Small intestine (tissue), 7 donors: Measurements from ENCODE around the gene LIPC. TPM values are rescaled to one million over a fixed set of nuclear protein-coding genes. Genes with fewer than 3 reads are reported as not detected.

Experiments used
- DNase-seq, 2 donors: peaks; one replicate each; pipeline versions ENCODE4 v3.0.0 to v3.0.0-alpha.2; 2013
- FAIRE-seq: peaks from 2 replicates; lab custom pipeline; 2012; peaks lifted over from hg19 to GRCh38; lab: Jason Lieb, UNC
- H3K27ac ChIP-seq, 3 donors: one replicate each; pipeline ENCODE4 v1.5.1; 2013; ENCODE audit warnings: low read length in 2 of 3, mild to moderate bottlenecking in 2 of 3, control low read depth in 1 of 3, inconsistent platforms in 1 of 3, low read depth in 1 of 3, moderate library complexity in 1 of 3
- H3K27me3 ChIP-seq, 3 donors: one replicate each; pipeline ENCODE4 v1.6.1; 2013; ENCODE audit warnings: low read length in 3 of 3, inconsistent platforms in 1 of 3; ENCODE audit not compliant: control insufficient read depth in 3 of 3, insufficient read depth in 3 of 3
- H3K36me3 ChIP-seq, 3 donors: one replicate each; pipeline ENCODE4 v1.6.1; 2013; ENCODE audit warnings: low read length in 3 of 3, inconsistent platforms in 1 of 3, low read depth in 1 of 3, mild to moderate bottlenecking in 1 of 3, moderate library complexity in 1 of 3; ENCODE audit not compliant: control insufficient read depth in 3 of 3, insufficient read depth in 2 of 3
- H3K4me1 ChIP-seq, 3 donors: one replicate each; pipeline ENCODE4 v1.6.1; 2013; ENCODE audit warnings: low read length in 2 of 3, inconsistent platforms in 1 of 3, low read depth in 1 of 3, mild to moderate bottlenecking in 1 of 3, moderate library complexity in 1 of 3; ENCODE audit not compliant: control insufficient read depth in 3 of 3, insufficient read depth in 2 of 3
- H3K4me3 ChIP-seq, 3 donors: one replicate each; pipeline ENCODE4 v1.5.1; 2013; ENCODE audit warnings: low read length in 3 of 3, control low read depth in 1 of 3, inconsistent platforms in 1 of 3, low read depth in 1 of 3, mild to moderate bottlenecking in 1 of 3, moderate library complexity in 1 of 3
- H3K9me3 ChIP-seq, 2 donors: one replicate each; pipeline ENCODE4 v1.6.1; 2013; ENCODE audit warnings: low read depth in 1 of 2, low read length in 1 of 2; ENCODE audit not compliant: control insufficient read depth in 2 of 2, insufficient read depth in 1 of 2
- WGBS, 3 donors: extraction: QIAGEN DNeasy Blood & Tissue Kit; methylation state at CpG; one replicate each; pipeline ENCODE4 v1.1.7; 2013; 5-methylcytosine and 5-hydroxymethylcytosine counted together
- polyA plus RNA-seq, 4 donors: library from polyadenylated mRNA; stranded (reverse) in 3 of 4; unstranded in 1 of 4; fragments of 200-250 nt in 3 of 4; fragments of 120-200 nt in 1 of 4; gene quantifications; one replicate each; pipeline versions ENCODE4 v1.2.1 to v1.2.3, GENCODE V29; 2013
- donor health status: healthy with polysubstance abuse.
- donor health status: control.
- donor health status: control.
- donor health status: Bipolar disorder and iron deficiency.
- donor health status: healthy.

Gene LIPC
- polyA plus RNA-seq, 4 donors, result 0.07 to 2.0 (median 1.2) TPM

GRCh38 chr15:58478579-58478978, 46.8 kb downstream of the LIPC start:
- FAIRE-seq (no peak), DNase-seq (no peak)
- Histone ChIP-seq H3K4me1 (peaks cover 2 to 16% (median 13%) of the 10 kb centered on the region in 3 donors), H3K36me3 (no peaks in the 10 kb centered on the region), H3K27me3 (no peaks in the 10 kb centered on the region), H3K4me3 (no peak overlapping the region), H3K27ac (no peak overlapping the region), H3K9me3 (no peaks in the 10 kb centered on the region)
- 84 to 92% (median 85%) methylated on average over 3 of the region's 3 CpGs for WGBS, 3 donors

- WGBS, 3 donors, result 97 to 99% (median 98%) methylated on average over 3 of the region's 3 CpGs
- H3K36me3 ChIP-seq, result no peaks in the 10 kb centered on the region
- H3K4me1 ChIP-seq, result peaks cover 0 to 12% (median 10%) of the 10 kb centered on the region in 3 donors
- H3K9me3 ChIP-seq, result no peaks in the 10 kb centered on the region
- DNase-seq, result no peak
- no peak overlapping the region for H3K27ac ChIP-seq
- no peaks in the 10 kb centered on the region for H3K27me3 ChIP-seq
- no peak overlapping the region for H3K4me3 ChIP-seq
- no peak for FAIRE-seq
Measured at GRCh38 chr15:58479941-58480340, 48.1 kb downstream of the LIPC start.

GRCh38 chr15:58483376-58483775, 51.6 kb downstream of the LIPC start:
- Histone ChIP-seq H3K27ac (no peak overlapping the region), H3K4me3 (no peak overlapping the region), H3K4me1 (no peaks in the 10 kb centered on the region), H3K9me3 (no peaks in the 10 kb centered on the region), H3K36me3 (no peaks in the 10 kb centered on the region), H3K27me3 (no peaks in the 10 kb centered on the region)
- 60 to 72% (median 66%) methylated on average over 3 of the region's 3 CpGs for WGBS, 3 donors
- DNase-seq (no peak), FAIRE-seq (no peak)

GRCh38 chr15:58484791-58485600, 53.2 kb downstream of the LIPC start:
- DNase-seq, result peak in 1 of 2 donors; percentile 35
- no peak for FAIRE-seq
- no peaks in the 10 kb centered on the region for H3K27me3 ChIP-seq
- peaks cover 0 to 11% of the 10 kb centered on the region in 2 donors for H3K9me3 ChIP-seq
- H3K27ac ChIP-seq, result peak overlapping the region in 1 of 3 donors; percentile 10
- no peak overlapping the region for H3K4me3 ChIP-seq
- no peaks in the 10 kb centered on the region for H3K4me1 ChIP-seq
- no peaks in the 10 kb centered on the region for H3K36me3 ChIP-seq
- WGBS, 3 donors, result 81 to 85% (median 84%) methylated on average over 13 of the region's 13 CpGs

GRCh38 chr15:58486062-58486461, 54.3 kb downstream of the LIPC start:
- no peak overlapping the region for H3K4me3 ChIP-seq
- peaks cover 0 to 17% of the 10 kb centered on the region in 2 donors for H3K9me3 ChIP-seq
- FAIRE-seq (no peak), DNase-seq (no peak)
- H3K4me1 ChIP-seq, result no peaks in the 10 kb centered on the region
- H3K36me3 ChIP-seq, result no peaks in the 10 kb centered on the region
- no peaks in the 10 kb centered on the region for H3K27me3 ChIP-seq
- WGBS, 3 donors, result 88 to 94% (median 91%) methylated on average over 2 of the region's 2 CpGs
- no peak overlapping the region for H3K27ac ChIP-seq

- H3K4me1 ChIP-seq, result no peaks in the 10 kb centered on the region
- H3K9me3 ChIP-seq, result peaks cover 0 to 17% of the 10 kb centered on the region in 2 donors
- DNase-seq (no peak), FAIRE-seq (no peak)
- no peaks in the 10 kb centered on the region for H3K27me3 ChIP-seq
- no peaks in the 10 kb centered on the region for H3K36me3 ChIP-seq
- H3K4me3 ChIP-seq, result no peak overlapping the region
- WGBS, 3 donors, result 90 to 94% (median 92%) methylated on average over 6 of the region's 6 CpGs
- no peak overlapping the region for H3K27ac ChIP-seq
Measured at GRCh38 chr15:58486564-58486963, 54.8 kb downstream of the LIPC start.

GRCh38 chr15:58487041-58487723, 55.4 kb downstream of the LIPC start:
- H3K4me1 ChIP-seq, result no peaks in the 10 kb centered on the region
- no peak overlapping the region for H3K4me3 ChIP-seq
- H3K27ac ChIP-seq, result no peak overlapping the region
- no peak for DNase-seq
- H3K36me3 ChIP-seq, result no peaks in the 10 kb centered on the region
- H3K27me3 ChIP-seq, result no peaks in the 10 kb centered on the region
- 92 to 95% (median 93%) methylated on average over 4 of the region's 4 CpGs for WGBS, 3 donors
- no peak for FAIRE-seq
- H3K9me3 ChIP-seq, result peaks cover 0 to 17% of the 10 kb centered on the region in 2 donors

GRCh38 chr15:58487724-58488120, 55.9 kb downstream of the LIPC start:
- no peak for DNase-seq
- H3K9me3 ChIP-seq, result peaks cover 0 to 17% of the 10 kb centered on the region in 2 donors
- H3K27ac ChIP-seq, result no peak overlapping the region
- H3K27me3 ChIP-seq, result no peaks in the 10 kb centered on the region
- 57 to 69% (median 60%) methylated on average over 3 of the region's 3 CpGs for WGBS, 3 donors
- H3K4me1 ChIP-seq, result no peaks in the 10 kb centered on the region
- no peaks in the 10 kb centered on the region for H3K36me3 ChIP-seq
- no peak overlapping the region for H3K4me3 ChIP-seq
- no peak for FAIRE-seq
